Heart left ventricle (tissue), 16 donors: ENCODE data around the gene CCNI. TPM values are rescaled to one million over a fixed set of nuclear protein-coding genes. Genes with fewer than 3 reads are reported as not detected.

Experiments used
- ATAC-seq, 4 donors: fragments of 200-7000 bp; cut with Tn5 transposase; one replicate each; pipeline ENCODE4 v1.9.1; 2020 to 2022; ENCODE audit warnings: moderate library complexity in 4 of 4, mild to moderate bottlenecking in 3 of 4, moderate number of reproducible peaks in 1 of 4
- DNase-seq, 5 donors: peaks; one replicate each; pipeline ENCODE4 v3.0.0-alpha.2; 2020
- H3K27ac ChIP-seq, 12 donors: fragments of 200-600 bp; sonication (generic) in 4 of 12; one replicate each; pipeline versions ENCODE4 v1.5.0 to v1.8.0; 2016 to 2022; ENCODE audit warnings: mild to moderate bottlenecking in 2 of 12
- H3K27me3 ChIP-seq, 9 donors: fragments of 200-600 bp; sonication (generic) in 2 of 9; one replicate each; pipeline versions ENCODE4 v1.5.1 to v1.8.0; 2016 to 2022; ENCODE audit warnings: mild to moderate bottlenecking in 3 of 9
- H3K36me3 ChIP-seq, 9 donors: fragments of 200-600 bp; sonication (generic) in 2 of 9; one replicate each; pipeline versions ENCODE4 v1.5.0 to v1.8.0; 2018 to 2022; ENCODE audit warnings: mild to moderate bottlenecking in 2 of 9
- H3K4me1 ChIP-seq, 12 donors: fragments of 200-600 bp; sonication (generic) in 4 of 12; one replicate each; pipeline versions ENCODE4 v1.5.0 to v1.8.0; 2016 to 2022; ENCODE audit warnings: mild to moderate bottlenecking in 3 of 12
- H3K4me3 ChIP-seq, 12 donors: fragments of 200-600 bp; sonication (generic) in 4 of 12; one replicate each; pipeline versions ENCODE4 v1.5.0 to v1.8.0; 2017 to 2022; ENCODE audit warnings: mild to moderate bottlenecking in 9 of 12, moderate library complexity in 4 of 12
- H3K9me3 ChIP-seq, 12 donors: fragments of 200-600 bp; sonication (generic) in 4 of 12; one replicate each; pipeline versions ENCODE4 v1.5.0 to v1.8.0; 2016 to 2022; ENCODE audit warnings: mild to moderate bottlenecking in 1 of 12
- CTCF ChIP-seq, 12 donors: fragments of 200-600 bp; sonication (generic) in 4 of 12; IDR thresholded peaks; one replicate each; pipeline versions ENCODE4 v1.5.0 to v1.8.0; 2018 to 2022; ENCODE audit warnings: antibody characterized with exemption in 12 of 12, mild to moderate bottlenecking in 5 of 12
- POLR2A ChIP-seq, 2 donors: fragments of 450-650 bp; IDR thresholded peaks; one replicate each; pipeline ENCODE4 v1.6.1; 2017; ENCODE audit warnings: antibody characterized with exemption in 2 of 2, mild to moderate bottlenecking in 2 of 2, moderate library complexity in 2 of 2
- WGBS, 4 donors: extraction: QIAGEN DNeasy Blood & Tissue Kit in 2 of 4; methylation state at CpG; one replicate each; pipeline versions ENCODE4 v1.1.5 to v1.1.7; 2013 to 2018; 5-methylcytosine and 5-hydroxymethylcytosine counted together
- intact Hi-C, 10 donors: fragments of 100-400 bp; cut with DNase I; formaldehyde crosslinking; loops; one replicate each; pipeline versions ENCODE4 v1.11.1 to v1.14.2; 2022
- long read RNA-seq, 3 donors: library from polyadenylated mRNA; unstranded; transcript quantifications; one replicate each; pipeline ENCODE4 v2.0.0, GENCODE V29; 2020 to 2021
- polyA plus RNA-seq, 2 donors: library from polyadenylated mRNA; stranded (reverse); fragments of 200-250 nt; gene quantifications; one replicate each; pipeline ENCODE4 v1.2.3, GENCODE V29; 2013
- total RNA-seq, 9 donors: library from RNA; depleted of rRNA in 2 of 9; stranded (reverse); fragments of >200 nt in 2 of 9; fragmentation: NEBNext Ultra II Directional in 3 of 9; extraction: Animal tissue kit (Norgen Biotek cat#: 25700) in 3 of 9; gene quantifications; one replicate each; pipeline versions ENCODE4 v1.1.0 to v1.2.4, GENCODE V29; 2016 to 2023
- donor health status: ischemic (EF 13 %, LVEDD 7.1; RV severe dilation, severe dysfunction).
- donor health status: healthy with polysubstance abuse.
- donor health status: DM: no; HTN: yes; CAD: no.
- donor health status: DM: no; HTN: no; CAD: no.
- donor health status: ischemic (EF 25% LVEDD 6.9; RV normal size, moderate dysfunction).
- donor health status: ischemic (EF 25% LVEDD 5.7; RV mildly dilated, moderate dysfunction).
- donor health status: healthy.
- donor health status: DM: yes; HTN: yes; CAD: no.
- donor health status: ischemic (EF 35%, LVEDD 5.7; RV mildly dilated, moderate dysfunction).
- donor health status: nonischemic (EF 11% LVEDD 7.7; RV severe dilation, severe dysfunction).
- donor health status: DM: yes; HTN: yes; CAD: no.
- donor health status: PGD.
- donor health status: ischemic (EF 29% LVEDD 5.4; RV normal size, mild dysfunction).
- donor health status: nonischemic (EF 23%, LVEDD 6.1; RV moderate dilation, normal function).

The CCNI gene
- total RNA-seq, result 100 to 1,000 TPM; 232 to 356 (median 303) TPM
- polyA plus RNA-seq, result 100 to 1,000 TPM in 1 of 2 donors, 10 to 100 TPM in 1; 49.4 to 154 TPM
- long read RNA-seq, donor 1, transcript CCNI-201 (7 exons, 2,772 nt), result major isoform, 350 of 414 reads
- long read RNA-seq, donor 1, partial matches to known transcripts, result 12 of 414 reads
- long read RNA-seq, donor 1, other reads (novel, unspliced or antisense), result 52 of 414 reads
- long read RNA-seq, donor 2, transcript CCNI-201 (7 exons, 2,772 nt), result major isoform, 610 of 714 reads
- long read RNA-seq, donor 2, partial matches to known transcripts, result 6 of 714 reads
- long read RNA-seq, donor 2, other reads (novel, unspliced or antisense), result 98 of 714 reads
- long read RNA-seq, donor 3, transcript CCNI-201 (7 exons, 2,772 nt), result major isoform, 164 of 205 reads
- long read RNA-seq, donor 3, partial matches to known transcripts, result 9 of 205 reads
- long read RNA-seq, donor 3, other reads (novel, unspliced or antisense), result 32 of 205 reads

- Histone ChIP-seq H3K27ac (peak within 1 kb of the TSS; percentile 93 to 100 (median 99)), H3K9me3 (no peaks in the 10 kb centered on the region), H3K4me3 (peak within 1 kb of the TSS; percentile 77 to 99 (median 89)), H3K4me1 (peaks cover 3 to 51% (median 33%) of the 10 kb centered on the region in 12 donors), H3K36me3 (no peaks in the 10 kb centered on the region), H3K27me3 (no peaks in the 10 kb centered on the region)
- WGBS, 4 donors, result 0 to 1% (median 1%) methylated on average over 51 to 54 of the region's 54 CpGs
- TF ChIP-seq POLR2A (IDR thresholded peaks at IDR 0.05) (peak; percentile 57), CTCF (IDR thresholded peaks at IDR 0.05) (no peak)
- ATAC-seq (peak; percentile 95 to 96 (median 96)), DNase-seq (peak; percentile 97 to 98 (median 97))
- intact Hi-C loops, result loop anchor here (1.0 to 5.0 kb wide), 4 partner anchors 28 to 81 kb away; partner anchors contain the start of gene CCNG2 (in 7 of the 10)
Observed at GRCh38 chr4:77075869-77076799, at the start of gene CCNI. Gene CCNI (minus strand): TSS chr4:77075989. CDS start chr4:77066362, 9,627 bp downstream.

- WGBS, 4 donors, result 54 to 86% (median 59%) methylated on average over 3 of the region's 3 CpGs
- H3K27me3 ChIP-seq, result no peaks in the 10 kb centered on the region
- no peak for ATAC-seq
Observed at GRCh38 chr4:77124576-77124975, 48.8 kb upstream of the CCNI start.

GRCh38 chr4:77123411-77123810 lies 47.6 kb upstream of the CCNI start:
- Histone ChIP-seq H3K4me3 (no peak overlapping the region), H3K27ac (no peak overlapping the region), H3K9me3 (no peaks in the 10 kb centered on the region), H3K27me3 (no peaks in the 10 kb centered on the region), H3K36me3 (no peaks in the 10 kb centered on the region), H3K4me1 (peaks cover 0 to 26% (median 0%) of the 10 kb centered on the region in 12 donors)
- 81 to 95% (median 88%) methylated on average over 1 of the region's 1 CpG for WGBS, 4 donors
- DNase-seq (no peak), ATAC-seq (no peak)
- TF ChIP-seq CTCF (IDR thresholded peaks at IDR 0.05), result no peak
- no peak for TF ChIP-seq POLR2A (IDR thresholded peaks at IDR 0.05)
- intact Hi-C loops, result no loop called here

More at GRCh38 chr4:77124576-77124975, 48.8 kb upstream of the CCNI start:
- peaks cover 0 to 30% (median 0%) of the 10 kb centered on the region in 12 donors for H3K4me1 ChIP-seq
- no peaks in the 10 kb centered on the region for H3K9me3 ChIP-seq
- TF ChIP-seq CTCF (IDR thresholded peaks at IDR 0.05) (no peak), POLR2A (IDR thresholded peaks at IDR 0.05) (no peak)
- intact Hi-C loops, result no loop called here
- H3K4me3 ChIP-seq, result no peak overlapping the region
- H3K36me3 ChIP-seq, result no peaks in the 10 kb centered on the region
- DNase-seq, result no peak
- H3K27ac ChIP-seq, result peak overlapping the region in 1 of 12 donors; percentile 37
